Measurements from ENCODE around the gene ABCD1.
"Not testable (repeated sequence)": the region's sequence is repeated elsewhere in the genome, so short reads cannot be mapped to it uniquely, and the experiment has no call there.

The ABCD1 gene

DNA sequence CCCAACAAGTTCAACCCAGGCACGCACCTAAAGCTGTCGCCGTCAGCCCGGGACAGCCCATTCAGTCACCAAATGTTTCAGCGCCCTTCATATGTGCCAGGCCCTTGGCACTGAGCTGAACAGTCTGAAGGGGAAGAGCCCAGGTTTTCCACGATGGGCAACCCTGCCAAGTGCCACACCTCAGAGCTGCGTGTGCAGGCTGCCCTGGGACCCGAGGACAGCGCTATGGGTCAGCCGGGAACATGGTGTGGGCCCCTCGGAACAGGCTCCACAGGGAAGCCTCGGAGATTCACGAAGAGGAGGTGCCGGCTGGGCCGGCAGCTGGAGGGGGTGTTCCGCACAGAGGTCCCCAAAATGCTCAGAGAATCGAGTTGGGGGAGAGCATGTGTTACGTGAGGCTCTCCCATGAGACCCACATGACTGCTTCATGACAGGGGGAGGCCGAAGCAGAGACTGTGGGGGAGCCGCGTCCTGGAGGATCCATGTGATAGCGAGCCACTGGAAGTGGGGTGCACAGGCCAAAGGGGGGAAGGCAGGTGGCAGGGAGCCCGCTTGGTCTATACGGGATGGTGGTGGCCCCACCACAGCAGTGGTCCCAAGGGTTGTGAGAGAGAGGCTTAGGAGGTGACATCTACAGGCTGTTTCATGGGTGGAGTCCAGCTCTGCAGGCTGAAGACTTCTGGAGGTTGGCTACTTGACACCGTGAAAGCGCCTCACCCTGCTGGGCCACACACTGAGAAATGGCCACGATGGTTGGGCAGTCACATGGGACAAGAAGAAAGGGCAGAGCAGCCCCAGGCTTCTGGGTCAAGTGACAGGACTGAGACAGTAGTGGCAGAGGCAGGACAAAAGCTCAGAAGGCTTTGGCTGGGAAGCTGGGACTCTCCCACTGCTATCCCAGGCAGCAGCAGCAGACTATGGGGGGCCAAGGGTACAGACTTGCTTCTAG lies 14.7 kb upstream of the ABCD1 start:
- DNase-seq (ENCODE audit: low read depth), result no peak

DNA sequence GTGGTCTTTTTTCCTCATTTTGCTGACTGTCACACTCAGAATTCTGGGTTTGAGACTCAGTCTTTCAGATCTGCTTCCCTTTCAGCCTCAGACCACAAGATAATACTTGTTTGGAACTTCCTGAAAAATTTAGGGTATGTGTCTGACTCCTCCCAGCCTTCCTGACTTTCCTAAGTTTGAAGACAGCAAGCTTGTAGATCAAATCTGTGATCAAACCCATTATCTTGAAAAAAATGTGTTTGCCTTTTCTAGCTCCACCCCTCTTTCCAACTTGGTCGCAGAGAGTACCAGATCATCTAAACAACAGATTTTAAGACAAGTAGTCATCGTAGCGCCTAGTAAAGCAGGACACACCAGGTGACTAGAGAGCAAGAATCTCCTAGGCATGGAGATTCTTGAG lies 10.4 kb upstream of the ABCD1 start:
- no peak for DNase-seq (ENCODE audit: low read depth)

DNA sequence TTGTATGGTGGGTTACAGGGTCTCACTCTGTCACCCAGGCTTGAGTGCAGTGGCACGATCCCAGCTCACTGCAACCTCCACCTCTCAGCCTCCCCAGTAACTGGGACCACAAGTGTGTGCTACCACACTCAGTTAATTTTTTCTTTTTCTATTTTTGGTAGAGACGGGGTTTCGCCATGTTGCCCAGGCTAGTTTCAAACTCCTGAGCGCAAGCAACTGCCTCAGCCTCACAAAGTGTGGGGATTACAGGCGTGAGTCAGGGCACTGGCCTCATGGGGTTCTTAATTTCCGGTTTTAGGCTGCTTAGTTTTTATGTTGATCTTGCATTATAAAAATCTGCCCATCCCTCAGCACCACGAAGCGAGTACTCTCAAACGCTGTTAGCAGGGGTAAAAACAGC lies 7.2 kb upstream of the ABCD1 start:
- DNase-seq (ENCODE audit: low read depth), result no peak

GRCh38 chrX:153719238-153719637 lies 5.4 kb upstream of the ABCD1 start:
- DNase-seq (ENCODE audit: low read depth), result no peak

GRCh38 chrX:153719701-153720100 lies 5.0 kb upstream of the ABCD1 start:
- no peak for DNase-seq (ENCODE audit: low read depth)

GRCh38 chrX:153722704-153723350 lies 1.8 kb upstream of the ABCD1 start:
- DNase-seq (ENCODE audit: low read depth), result no peak

- peak; percentile 29 for DNase-seq (ENCODE audit: low read depth)
Observed at GRCh38 chrX:153723351-153724251, 1.1 kb upstream of the ABCD1 start.

- no peak for DNase-seq (ENCODE audit: low read depth)
Observed at GRCh38 chrX:153725039-153725831, 579 bp downstream of the ABCD1 start.

GRCh38 chrX:153725832-153726285 lies 1.2 kb downstream of the ABCD1 start:
- DNase-seq (ENCODE audit: low read depth), result no peak

- no peak for DNase-seq (ENCODE audit: low read depth)
Observed at GRCh38 chrX:153726286-153727122, 1.8 kb downstream of the ABCD1 start.

GRCh38 chrX:153727123-153727931 lies 2.7 kb downstream of the ABCD1 start:
- DNase-seq (ENCODE audit: low read depth), result no peak

GRCh38 chrX:153728095-153728494 lies 3.4 kb downstream of the ABCD1 start:
- DNase-seq (ENCODE audit: low read depth), result no peak

GRCh38 chrX:153728951-153729631 lies 4.4 kb downstream of the ABCD1 start:
- DNase-seq (ENCODE audit: low read depth), result no peak

DNA sequence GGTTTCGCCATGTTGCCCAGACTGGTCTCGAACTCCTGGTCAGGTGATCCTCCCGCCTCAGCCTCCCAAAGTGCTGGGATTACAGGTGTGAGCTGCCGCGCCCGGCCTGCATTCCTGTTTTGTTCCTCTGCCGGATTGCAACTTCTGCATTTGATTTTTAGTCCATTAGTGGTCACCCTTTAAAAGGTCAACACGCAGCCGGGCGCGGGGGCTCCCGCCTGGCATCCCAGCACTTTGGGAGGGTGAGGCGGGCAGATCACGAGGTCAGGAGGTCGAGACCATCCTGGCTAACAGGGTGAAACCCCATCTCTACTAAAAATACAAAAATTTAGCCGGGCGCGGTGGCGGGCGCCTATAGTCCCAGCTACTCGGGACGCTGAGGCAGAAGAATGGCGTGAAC lies 5.5 kb downstream of the ABCD1 start:
- DNase-seq (ENCODE audit: low read depth), result not testable (repeated sequence)

DNA sequence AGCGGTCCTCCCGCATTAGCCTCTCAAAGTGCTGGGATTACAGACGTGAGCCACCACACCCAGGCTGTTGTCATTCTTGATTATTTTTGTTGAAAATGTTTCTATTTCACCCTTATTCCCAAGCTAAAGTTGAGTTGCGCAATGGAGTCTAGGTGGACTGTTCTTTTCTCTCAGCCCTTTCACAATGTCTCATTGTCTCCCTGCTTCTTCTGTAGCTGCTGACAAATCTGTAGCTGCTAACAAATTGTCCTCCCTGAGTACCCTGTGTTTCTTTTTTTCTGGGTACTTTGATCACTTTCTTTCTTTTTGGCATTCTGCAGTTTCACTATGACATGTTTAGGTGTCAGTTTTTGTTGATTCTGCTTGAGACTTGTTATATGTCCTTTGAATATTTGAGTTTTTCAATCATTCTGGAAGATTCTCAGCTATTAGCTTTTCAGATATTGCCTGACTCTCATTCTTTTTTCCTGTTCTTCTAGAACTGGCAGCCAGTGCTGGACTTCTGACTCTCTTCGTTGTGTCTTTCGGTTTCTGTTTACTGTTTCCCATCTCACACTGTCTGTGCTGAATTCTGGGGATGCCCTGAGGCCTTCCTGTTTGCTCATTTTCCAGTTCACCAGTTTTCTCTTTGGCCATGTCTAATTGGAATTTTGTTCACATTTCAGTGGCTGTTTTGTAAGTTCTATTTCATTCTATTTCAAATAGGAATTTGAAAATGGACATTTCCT lies 6.6 kb downstream of the ABCD1 start:
- no peak for DNase-seq (ENCODE audit: low read depth)

- no peak for DNase-seq (ENCODE audit: low read depth)
Observed at GRCh38 chrX:153731845-153732215, 7.2 kb downstream of the ABCD1 start.

- DNase-seq (ENCODE audit: low read depth), result no peak
Observed at GRCh38 chrX:153732401-153732800, 7.7 kb downstream of the ABCD1 start.

DNA sequence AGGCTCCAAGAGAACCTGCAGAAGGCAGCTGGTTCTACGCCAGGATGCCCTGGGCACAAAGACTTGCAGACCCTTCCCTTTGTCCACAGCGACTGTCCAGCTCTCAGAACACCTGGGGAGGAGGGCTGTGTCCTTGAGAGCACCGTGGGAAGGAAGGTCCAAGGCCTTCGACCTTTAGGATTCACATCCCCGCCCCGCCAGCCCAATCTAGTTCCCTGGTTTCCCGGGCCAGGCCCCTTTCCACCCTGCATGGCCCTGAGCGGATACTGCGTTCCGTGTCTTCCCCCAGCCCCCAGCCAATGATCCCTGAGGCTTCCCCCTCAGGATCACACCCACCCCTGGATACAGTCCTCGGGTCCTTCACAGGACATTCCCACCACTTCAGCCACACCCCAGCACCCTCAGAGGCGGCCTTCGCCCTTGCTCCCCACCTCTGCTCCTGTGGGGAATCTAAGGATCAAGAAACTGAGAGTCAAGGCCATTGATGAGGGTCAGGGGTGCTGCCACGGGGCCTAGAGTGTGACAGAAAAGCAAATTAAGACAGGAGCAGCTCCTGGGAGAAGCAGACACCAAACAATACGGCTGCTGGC lies 9.1 kb downstream of the ABCD1 start:
- no peak for DNase-seq (ENCODE audit: low read depth)

Data from T-helper 22 cell (primary cell).